HCEC 1CT (cell line): ENCODE data around the gene THSD4.

Experiments used
- DNase-seq: peaks from one replicate; pipeline ENCODE4 v3.0.0-alpha.2; 2017

THSD4 gene

GRCh38 chr15:71272932-71273331 is 157.7 kb downstream of the THSD4 start:
- DNase-seq, result peak; percentile 13

- no peak for DNase-seq
Observed at GRCh38 chr15:71273731-71274447, 158.6 kb downstream of the THSD4 start.

DNA sequence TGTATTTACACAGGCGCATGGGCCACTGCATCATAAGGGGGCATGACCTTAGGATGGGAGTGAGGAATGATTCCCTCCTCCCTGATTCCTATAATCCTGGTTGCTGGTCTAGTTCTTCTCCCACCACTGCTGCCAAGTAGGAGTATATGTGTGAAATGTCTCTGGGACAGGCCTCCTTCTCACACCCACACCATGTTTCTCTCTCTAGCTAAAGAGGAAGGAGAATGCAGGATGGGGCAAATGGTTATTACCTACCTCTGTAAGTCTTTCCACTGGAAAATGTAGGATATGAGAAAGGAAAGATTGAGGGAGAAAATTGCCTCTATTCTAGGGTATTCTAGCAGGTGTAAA is 159.2 kb downstream of the THSD4 start:
- no peak for DNase-seq

GRCh38 chr15:71275098-71275497 is 159.8 kb downstream of the THSD4 start:
- peak; percentile 78 for DNase-seq

GRCh38 chr15:71275566-71276335 is 160.5 kb downstream of the THSD4 start:
- no peak for DNase-seq

- DNase-seq, result no peak
Observed at GRCh38 chr15:71276336-71276665, 161.0 kb downstream of the THSD4 start.

GRCh38 chr15:71278989-71279756 is 163.9 kb downstream of the THSD4 start:
- DNase-seq, result peak; percentile 98

GRCh38 chr15:71279757-71280141 is 164.5 kb downstream of the THSD4 start:
- no peak for DNase-seq

DNA sequence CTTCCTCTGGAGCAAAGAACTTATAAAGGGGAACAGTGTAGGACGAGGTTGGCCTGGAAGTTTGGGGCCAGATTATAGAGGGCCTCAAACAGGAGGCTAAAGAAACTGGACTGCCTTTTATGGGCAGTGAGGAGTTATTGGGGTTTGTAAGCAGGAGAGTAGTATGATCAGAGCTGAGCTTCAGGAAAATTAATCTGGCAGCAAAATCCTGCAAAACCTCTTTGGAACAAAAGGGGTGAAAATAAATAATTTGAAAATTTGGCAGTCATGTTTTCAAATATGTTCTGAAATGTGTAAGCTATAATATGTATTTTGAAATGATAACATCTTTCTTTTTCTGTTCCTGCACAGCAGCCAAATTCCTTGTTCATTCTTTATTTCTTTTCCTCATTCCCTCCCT is 164.9 kb downstream of the THSD4 start:
- DNase-seq, result no peak

DNA sequence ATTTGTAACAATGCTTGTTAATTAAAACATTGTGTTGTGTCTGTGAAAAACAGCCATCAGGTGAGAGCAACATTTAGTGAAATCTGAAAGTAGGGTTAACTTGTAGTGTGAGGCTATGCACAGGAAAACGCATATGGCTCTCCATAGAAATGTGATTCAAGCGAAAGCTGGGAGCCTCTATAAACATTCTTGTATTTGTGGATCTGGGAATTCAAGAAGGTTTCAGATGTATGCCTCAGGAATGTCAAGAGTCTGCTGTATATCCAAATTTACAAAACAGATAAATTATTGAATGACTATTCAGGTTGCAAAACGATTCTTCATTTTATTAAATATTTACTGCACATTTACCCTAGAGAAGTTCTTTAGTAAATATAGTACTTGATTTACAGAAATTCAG is 166.0 kb downstream of the THSD4 start:
- DNase-seq, result peak; percentile 47

GRCh38 chr15:71282076-71282475 is 166.8 kb downstream of the THSD4 start:
- DNase-seq, result peak; percentile 85

- DNase-seq, result peak; percentile 72
Observed at GRCh38 chr15:71288348-71288955, 173.2 kb downstream of the THSD4 start.

DNA sequence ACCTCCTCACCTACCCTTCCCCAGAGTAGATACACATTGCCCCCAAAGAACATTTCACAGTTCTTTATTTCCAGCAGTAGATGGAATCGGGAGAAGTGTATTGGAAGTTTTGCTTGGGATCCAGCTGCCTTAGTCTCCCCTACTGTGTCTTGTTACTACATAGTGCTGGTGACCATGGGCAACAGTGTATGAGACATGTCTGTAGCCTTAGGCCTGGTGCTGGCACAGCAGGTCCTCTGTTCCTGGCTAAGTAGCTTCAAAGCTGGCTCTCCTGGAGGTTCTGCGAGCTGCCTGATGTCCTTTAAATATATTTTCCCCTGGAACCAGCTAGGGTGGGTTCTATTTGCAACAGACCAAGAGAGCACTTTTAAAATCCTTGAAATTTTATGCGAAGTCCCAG is 174.7 kb downstream of the THSD4 start:
- DNase-seq, result no peak

DNA sequence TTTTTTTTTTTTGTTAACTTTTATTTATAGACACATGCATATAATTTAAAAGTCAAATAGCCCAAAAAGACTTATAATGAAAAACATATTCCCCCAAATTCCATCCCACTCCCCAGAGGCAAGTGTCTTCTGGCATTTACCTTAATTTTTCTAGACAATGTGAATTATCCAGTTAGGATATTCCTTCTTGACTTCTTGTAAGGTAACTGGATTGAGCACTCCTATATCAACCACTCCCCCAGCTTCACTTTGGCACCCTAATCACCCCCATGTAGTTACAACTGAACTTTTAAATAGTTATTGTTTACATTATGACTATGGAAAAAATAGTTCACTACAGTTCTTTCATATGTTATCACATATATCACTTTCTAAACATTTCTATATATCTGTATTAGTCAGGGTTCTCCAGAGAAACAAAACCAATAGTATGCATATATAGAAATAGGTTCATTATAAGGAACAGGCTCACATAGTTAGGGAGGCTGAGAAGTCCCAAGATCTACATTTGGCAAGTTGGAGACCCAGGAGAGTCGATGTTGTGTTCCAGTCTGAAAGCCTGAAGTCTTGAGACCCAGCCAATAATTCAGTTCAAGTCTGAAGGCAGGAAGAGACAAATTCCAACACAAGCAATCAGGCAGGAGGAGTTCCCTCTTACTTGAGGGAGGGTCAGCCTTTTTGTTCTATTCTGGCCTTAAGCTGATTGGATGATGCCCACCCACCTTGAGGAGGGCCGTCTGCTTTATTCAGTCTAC is 175.8 kb downstream of the THSD4 start:
- DNase-seq, result no peak

DNA sequence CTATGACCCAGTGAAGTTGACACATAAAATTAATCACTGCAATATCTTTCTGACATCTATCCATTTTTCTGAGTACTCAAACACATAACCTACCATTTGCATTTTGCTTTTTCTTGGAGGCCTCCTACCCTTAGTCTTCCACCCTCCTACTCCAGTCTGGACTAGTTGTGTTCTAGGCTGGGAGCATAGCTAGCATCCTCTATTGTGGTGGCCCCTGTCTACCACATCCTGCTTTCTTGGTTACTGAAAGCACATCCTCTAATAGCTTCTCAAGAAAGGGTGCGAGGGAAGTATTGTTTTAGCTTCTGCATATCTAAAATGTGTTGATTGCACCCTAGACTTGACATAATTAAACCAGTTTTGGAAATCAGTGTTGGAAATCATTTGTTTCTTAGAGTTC is 176.5 kb downstream of the THSD4 start:
- no peak for DNase-seq

DNA sequence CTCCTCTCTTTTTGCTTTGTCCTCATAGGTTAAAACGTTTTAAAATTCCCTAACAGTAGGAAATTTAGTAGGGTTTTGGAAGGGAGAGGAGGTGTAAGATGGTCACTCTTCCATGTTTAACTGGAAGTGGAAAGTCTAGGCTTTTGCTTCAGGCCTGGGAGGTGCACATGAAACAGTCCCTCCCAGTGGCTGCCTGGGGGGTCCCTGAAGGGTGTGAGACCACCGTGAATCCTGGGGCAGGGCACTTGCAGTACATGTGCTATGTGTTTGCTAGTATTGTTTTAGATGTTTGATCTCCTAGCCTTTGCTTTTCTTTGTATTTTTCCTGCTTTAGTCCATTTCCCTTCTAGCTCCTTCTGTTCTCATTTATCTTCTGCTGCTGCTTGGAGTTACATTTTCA is 178.5 kb downstream of the THSD4 start:
- no peak for DNase-seq

- peak; percentile 89 for DNase-seq
Observed at GRCh38 chr15:71294251-71294910, 179.1 kb downstream of the THSD4 start.

- peak; percentile 100 for DNase-seq
Observed at GRCh38 chr15:71294911-71295602, 179.8 kb downstream of the THSD4 start.

GRCh38 chr15:71295603-71296314 is 180.5 kb downstream of the THSD4 start:
- DNase-seq, result peak; percentile 95

GRCh38 chr15:71296315-71296679 is 181.0 kb downstream of the THSD4 start:
- DNase-seq, result no peak
